PFSK-1 (cell line): Measurements from ENCODE around the gene NR1H4.

Source experiments
- POLR2AphosphoS5 ChIP-seq: IDR thresholded peaks from 2 replicates; pipeline ENCODE4 v1.6.1; 2012; ENCODE audit warnings: low read depth, mild to moderate bottlenecking, control low read depth, low read length, moderate library complexity
- REST ChIP-seq, 2 experiments: IDR thresholded peaks; 2 replicates each; pipeline versions ENCODE4 v1.6.1 to v1.8.0; 2011 to 2012; ENCODE audit warnings: low read depth in 2 of 2, low read length in 2 of 2, control low read depth in 1 of 2, inconsistent platforms in 1 of 2, mild to moderate bottlenecking in 1 of 2, moderate library complexity in 1 of 2; ENCODE audit not compliant: insufficient read depth in 1 of 2
- TAF1 ChIP-seq: IDR thresholded peaks from 2 replicates; pipeline ENCODE4 v1.6.1; 2012; ENCODE audit warnings: low read length, control low read depth, borderline replicate concordance; ENCODE audit not compliant: insufficient read depth

- TF ChIP-seq TAF1, result no peak
- TF ChIP-seq POLR2AphosphoS5, result no peak
- no peak for TF ChIP-seq REST (IDR thresholded peaks at IDR 0.05; ENCODE audit: insufficient read depth in 1 of 2, low read depth in 2 of 2, low read length in 2 of 2)
Observed at GRCh38 chr12:100498141-100498540, 24.5 kb downstream of the NR1H4 start.
